HL-60 (cell line): Measurements from ENCODE around the gene ATXN1L.

Experiments
- POLR2AphosphoS5 ChIP-seq: IDR thresholded peaks from 2 replicates; pipeline ENCODE4 v1.6.1; 2012; ENCODE audit warnings: low read depth
- TF ChIP-seq, protein P1 (sequence below): IDR thresholded peaks from one replicate; pipeline ENCODE4 v1.5.1; 2011; ENCODE audit warnings: low read length, control low read depth, inconsistent platforms; ENCODE audit not compliant: insufficient read depth

DNA sequence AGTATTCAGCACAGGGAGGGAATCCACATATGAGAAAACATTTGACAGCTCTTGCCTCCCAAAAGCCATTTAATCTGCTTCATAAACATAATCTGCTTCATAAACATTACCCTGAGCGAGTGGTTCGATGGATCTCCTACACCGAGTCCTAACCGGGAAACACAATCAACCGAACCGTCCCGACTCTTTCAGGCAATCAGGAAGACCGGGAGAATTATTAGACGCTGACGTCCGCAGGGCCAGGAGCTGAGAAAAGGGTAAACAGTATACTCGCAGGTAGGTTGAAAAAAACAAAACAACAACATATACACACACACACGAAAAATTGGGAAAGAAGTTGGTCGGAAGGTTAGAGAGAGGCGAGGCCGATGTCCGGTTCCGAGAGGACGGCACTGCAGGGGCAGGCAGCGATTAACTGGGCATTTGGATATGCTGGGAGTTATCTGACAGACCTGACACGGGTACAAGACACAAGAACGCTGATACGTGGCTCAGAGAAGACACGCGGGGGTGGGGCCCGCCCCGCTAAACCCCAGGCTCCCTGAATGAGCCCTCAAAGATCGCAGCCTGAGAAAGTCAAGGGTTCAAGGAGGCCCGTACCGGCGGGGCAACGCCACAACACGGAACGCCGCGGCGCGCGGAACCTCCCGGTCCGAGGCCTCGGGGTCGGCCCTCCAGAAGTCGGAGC is 37.7 kb upstream of the ATXN1L start:
- TF ChIP-seq, protein P1, sequence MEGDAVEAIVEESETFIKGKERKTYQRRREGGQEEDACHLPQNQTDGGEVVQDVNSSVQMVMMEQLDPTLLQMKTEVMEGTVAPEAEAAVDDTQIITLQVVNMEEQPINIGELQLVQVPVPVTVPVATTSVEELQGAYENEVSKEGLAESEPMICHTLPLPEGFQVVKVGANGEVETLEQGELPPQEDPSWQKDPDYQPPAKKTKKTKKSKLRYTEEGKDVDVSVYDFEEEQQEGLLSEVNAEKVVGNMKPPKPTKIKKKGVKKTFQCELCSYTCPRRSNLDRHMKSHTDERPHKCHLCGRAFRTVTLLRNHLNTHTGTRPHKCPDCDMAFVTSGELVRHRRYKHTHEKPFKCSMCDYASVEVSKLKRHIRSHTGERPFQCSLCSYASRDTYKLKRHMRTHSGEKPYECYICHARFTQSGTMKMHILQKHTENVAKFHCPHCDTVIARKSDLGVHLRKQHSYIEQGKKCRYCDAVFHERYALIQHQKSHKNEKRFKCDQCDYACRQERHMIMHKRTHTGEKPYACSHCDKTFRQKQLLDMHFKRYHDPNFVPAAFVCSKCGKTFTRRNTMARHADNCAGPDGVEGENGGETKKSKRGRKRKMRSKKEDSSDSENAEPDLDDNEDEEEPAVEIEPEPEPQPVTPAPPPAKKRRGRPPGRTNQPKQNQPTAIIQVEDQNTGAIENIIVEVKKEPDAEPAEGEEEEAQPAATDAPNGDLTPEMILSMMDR, result no peak
- TF ChIP-seq POLR2AphosphoS5, result no peak
